ENCODE measurements around the gene SF3A1.

The SF3A1 gene

GRCh38 chr22:30386608-30386959 lies 29.9 kb upstream of the SF3A1 start:
- DNase-seq: no peak

GRCh38 chr22:30385942-30386341 lies 29.2 kb upstream of the SF3A1 start:
- no peak for DNase-seq

GRCh38 chr22:30383061-30383460 lies 26.4 kb upstream of the SF3A1 start:
- DNase-seq: no peak

- no peak for DNase-seq
Observed at GRCh38 chr22:30382340-30382739, 25.6 kb upstream of the SF3A1 start.

- DNase-seq: no peak
Observed at GRCh38 chr22:30381264-30381663, 24.6 kb upstream of the SF3A1 start.

GRCh38 chr22:30380011-30380410 lies 23.3 kb upstream of the SF3A1 start:
- DNase-seq: no peak

- no peak for DNase-seq
Observed at GRCh38 chr22:30375312-30375849, 18.7 kb upstream of the SF3A1 start.

- DNase-seq: no peak
Observed at GRCh38 chr22:30373331-30374325, 16.9 kb upstream of the SF3A1 start.

GRCh38 chr22:30372915-30373314 lies 16.2 kb upstream of the SF3A1 start:
- no peak for DNase-seq

GRCh38 chr22:30371981-30372380 lies 15.3 kb upstream of the SF3A1 start:
- no peak for DNase-seq

GRCh38 chr22:30371321-30371720 lies 14.6 kb upstream of the SF3A1 start:
- DNase-seq: no peak

- no peak for DNase-seq
Observed at GRCh38 chr22:30370641-30371230, 14.0 kb upstream of the SF3A1 start.

GRCh38 chr22:30368420-30368819 lies 11.7 kb upstream of the SF3A1 start:
- no peak for DNase-seq

- no peak for DNase-seq
Observed at GRCh38 chr22:30365891-30366290, 9.2 kb upstream of the SF3A1 start.

GRCh38 chr22:30362651-30363281 lies 6.1 kb upstream of the SF3A1 start:
- DNase-seq: no peak

GRCh38 chr22:30361916-30362650 lies 5.4 kb upstream of the SF3A1 start:
- DNase-seq: no peak

GRCh38 chr22:30358541-30358940 lies 1.8 kb upstream of the SF3A1 start:
- no peak for DNase-seq

GRCh38 chr22:30357650-30358215 lies 1.0 kb upstream of the SF3A1 start:
- DNase-seq: no peak

- no peak for DNase-seq
Observed at GRCh38 chr22:30357236-30357570, 509 bp upstream of the SF3A1 start.

GRCh38 chr22:30354644-30355043 lies 2.0 kb downstream of the SF3A1 start:
- DNase-seq: no peak

GRCh38 chr22:30351226-30351625 lies 5.5 kb downstream of the SF3A1 start:
- DNase-seq: no peak

- DNase-seq: no peak
Observed at GRCh38 chr22:30348809-30349208, 7.9 kb downstream of the SF3A1 start.

- no peak for DNase-seq
Observed at GRCh38 chr22:30348404-30348803, 8.3 kb downstream of the SF3A1 start.
